NCI-H2029 (cell line): Measurements from ENCODE around the gene PDE4D.
"Not testable (repeated sequence)": the region's sequence is repeated elsewhere in the genome, so short reads cannot be mapped to it uniquely, and the experiment has no call there.

Experiments
- DNase-seq: peaks from one replicate; lab custom pipeline; 2025; lab: John Stamatoyannopoulos, UW

Gene PDE4D

DNA sequence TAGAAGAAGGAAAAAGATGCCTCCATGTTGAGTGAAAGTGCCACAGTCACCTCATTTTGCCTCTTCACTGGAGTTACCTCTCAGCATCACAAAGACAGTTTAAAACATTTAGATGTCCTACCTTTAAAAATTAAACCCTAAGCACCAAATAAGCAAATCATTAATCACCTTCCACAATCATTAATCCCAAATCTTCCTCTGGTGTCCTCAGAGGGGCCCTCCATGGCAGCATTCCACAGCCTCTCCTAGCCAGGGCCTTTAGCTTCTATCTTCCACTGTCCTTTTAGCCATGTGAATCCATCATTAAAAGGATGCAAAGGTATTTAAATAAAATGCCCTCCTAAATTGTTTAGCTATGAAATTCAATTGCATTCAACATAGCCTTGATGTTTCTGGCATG, 310.8 kb downstream of the PDE4D start:
- DNase-seq = no peak

DNA sequence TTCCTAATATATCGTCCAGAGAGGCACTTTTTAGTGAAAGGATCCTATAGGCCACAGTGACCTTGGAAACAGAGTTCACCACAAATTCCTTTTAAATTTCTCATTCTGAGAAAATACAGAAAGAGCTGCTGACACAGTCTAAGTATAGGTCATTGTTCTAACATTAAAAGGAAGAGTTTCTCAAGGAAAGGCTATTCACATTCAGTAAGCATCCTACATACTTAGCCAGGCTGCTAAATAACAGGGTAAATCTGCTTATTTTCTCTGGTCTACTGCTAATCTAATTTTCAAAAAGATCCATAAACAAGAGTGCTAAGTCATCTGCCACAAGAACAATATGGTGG, 313.7 kb downstream of the PDE4D start:
- no peak for DNase-seq

DNA sequence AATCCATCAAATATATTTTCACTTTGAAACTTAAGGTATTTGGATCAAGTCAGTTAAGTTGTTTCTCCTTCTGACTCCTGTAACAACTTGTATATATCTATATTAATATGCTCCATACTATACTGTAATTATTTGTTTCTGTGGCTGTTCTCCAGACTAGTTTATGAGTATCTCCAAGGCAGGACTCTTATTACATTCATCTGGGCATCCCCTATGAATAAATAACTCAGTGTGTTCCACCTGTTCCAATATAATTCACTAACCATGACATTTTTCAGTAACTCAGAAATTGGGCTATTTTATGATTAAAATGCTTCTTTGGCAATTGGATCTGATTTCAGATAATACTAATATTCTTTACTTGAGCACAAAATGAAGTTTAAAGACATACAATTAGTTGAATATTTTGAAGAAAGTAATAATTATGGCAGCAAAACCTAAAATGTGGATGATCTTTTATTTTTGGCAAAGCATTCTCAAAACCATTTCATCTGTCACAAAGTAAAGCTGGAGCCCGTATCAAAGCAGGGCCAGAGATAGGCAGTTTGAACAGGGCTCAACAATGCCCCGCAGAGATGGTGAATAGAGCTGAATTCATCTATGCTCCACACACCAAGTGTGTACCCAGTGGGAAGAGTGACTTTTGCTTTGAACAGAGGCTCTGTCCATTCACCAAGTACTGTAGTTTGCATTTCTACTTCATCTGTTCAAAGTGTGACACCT, 314.3 kb downstream of the PDE4D start:
- no peak for DNase-seq

DNA sequence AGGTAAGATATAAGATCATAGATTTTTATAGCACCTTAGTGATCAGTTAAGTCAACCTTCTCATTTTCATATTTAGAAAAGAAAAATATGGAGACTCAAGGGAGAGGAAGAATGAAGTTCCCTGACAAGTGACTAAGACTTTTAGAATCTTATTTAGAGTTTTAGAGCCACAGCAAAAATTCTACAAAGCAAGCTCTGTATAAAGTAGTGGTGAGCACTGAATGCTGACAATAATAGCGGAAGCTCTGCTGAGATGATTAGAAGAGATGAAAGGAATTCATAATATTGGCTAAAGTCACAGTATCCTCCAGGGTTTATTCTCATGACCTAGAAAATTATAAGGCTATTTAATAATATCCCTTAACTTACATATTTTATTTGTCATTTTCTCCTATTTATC, 316.0 kb downstream of the PDE4D start:
- no peak for DNase-seq

DNA sequence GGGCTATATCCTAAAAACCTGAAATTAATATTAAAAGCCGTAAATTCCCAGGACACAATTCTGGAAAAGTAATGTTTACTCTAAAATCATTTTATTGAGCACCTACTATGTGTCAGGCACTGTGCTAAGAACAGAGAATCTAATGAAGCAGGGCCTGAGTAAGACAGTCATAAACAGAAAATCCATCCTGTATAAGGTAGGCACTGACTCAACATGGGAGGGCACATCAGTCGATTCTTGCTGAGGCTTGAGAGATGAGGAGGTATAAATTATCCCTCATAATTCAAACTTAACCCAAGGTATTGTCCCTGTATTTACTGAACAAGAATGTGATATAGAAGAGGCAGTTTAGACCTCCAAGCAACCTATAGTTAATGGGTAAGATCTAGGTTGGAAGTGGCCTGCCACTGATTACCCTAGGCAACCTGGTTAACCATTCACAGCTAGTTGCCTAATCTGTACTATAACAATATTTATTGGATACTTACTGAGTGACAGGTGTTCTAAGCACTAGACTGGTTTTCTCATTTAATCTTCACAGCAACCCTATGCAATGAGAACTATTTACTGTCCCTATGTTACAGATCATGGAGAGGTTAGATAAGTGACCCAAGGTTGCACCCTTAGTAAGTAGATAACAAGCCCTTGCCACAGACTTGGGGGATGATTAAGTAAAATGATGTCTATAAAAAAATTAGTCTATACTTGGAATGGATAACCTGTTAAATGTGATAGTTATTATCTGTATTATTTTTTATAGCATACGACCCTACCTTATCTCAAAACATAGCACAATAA, 317.7 kb downstream of the PDE4D start:
- no peak for DNase-seq

DNA sequence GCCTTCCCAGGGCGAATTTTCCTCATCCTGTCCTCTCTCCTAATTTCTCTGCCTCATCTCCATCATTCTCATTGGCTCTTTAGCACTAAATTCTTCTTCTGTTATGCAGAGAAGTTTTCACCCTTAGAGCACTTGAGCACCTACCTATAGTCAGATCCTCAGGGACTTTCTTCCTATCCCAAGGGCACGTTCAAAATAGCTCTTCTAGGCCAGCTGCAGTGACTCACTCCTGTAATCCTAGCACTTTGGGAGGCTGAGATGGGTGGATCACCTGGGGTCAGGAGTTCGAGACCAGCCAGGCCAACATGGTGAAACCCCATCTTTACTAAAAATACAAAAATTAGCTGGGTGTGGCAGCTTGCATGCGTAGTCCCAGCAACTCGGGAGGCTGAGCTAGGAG, 320.0 kb downstream of the PDE4D start:
- not testable (repeated sequence) for DNase-seq

DNA sequence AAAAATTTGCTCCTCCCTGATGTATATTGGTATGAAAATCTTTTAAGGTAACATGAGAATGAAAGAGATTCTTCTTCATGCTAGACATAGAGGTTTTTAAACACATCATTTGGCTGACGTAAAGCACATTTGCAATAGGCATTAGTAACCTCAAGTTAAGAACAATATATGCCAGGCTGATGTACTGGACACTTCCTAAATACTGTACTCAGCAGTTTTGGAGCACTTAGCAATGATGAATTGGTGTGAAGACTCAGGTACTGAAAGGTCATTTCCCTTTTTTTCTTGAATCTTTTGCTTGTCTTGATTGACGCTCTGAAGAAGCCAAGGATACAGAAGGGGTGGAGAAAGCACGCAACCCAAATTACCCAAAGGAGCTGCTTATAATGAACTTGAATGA, 322.5 kb downstream of the PDE4D start:
- DNase-seq = no peak

DNA sequence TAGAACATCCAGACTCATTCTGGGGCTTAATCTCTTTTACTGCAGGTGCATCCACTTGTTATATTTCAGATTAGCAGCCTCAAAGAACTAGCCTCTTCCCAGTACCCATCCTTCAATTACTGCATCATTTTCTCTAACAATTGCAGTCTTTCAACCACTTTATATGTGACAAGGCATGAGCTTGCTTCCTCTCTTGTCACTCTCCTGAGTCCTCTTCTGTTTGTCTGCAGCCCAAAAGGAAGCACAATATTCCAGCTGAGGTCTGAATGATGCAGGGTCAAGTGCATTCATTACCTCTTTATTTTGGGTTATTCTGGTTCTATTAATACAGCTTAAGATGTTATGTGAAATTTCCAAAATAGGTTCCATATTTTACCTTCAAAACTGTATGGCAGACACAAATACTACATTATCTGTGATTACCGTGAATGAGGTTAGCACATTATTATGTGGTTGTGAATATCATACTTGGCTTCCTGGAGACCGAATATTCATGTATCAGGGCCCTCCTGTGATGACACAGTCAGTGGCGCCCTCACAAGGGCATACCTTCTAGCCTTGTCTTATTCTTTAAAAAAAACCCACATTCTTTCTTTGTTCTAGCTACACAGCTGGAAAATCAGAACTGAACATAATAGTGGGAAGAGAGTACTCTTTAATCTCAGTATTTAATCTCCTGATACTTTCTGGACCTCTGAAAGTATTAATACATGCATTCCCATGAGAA, 323.8 kb downstream of the PDE4D start:
- DNase-seq = peak; percentile 19

DNA sequence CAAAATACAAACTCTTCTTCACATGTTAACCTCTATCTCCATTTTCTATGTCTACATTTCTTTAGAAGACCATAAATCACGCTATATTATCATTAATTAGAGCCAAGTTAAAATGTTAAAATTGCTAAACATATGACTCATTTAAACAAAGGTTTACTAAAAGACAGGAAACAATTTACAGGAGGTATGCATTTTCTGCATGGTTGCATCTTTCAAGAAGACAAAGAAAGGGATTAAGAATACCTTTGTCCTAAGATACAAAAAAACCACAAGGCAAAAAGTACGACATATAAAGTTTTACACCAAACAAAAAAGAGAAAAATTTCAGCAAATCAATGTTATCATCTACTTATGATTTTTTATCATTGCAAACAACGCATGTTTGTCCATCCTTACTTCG, 324.4 kb downstream of the PDE4D start:
- DNase-seq = no peak

DNA sequence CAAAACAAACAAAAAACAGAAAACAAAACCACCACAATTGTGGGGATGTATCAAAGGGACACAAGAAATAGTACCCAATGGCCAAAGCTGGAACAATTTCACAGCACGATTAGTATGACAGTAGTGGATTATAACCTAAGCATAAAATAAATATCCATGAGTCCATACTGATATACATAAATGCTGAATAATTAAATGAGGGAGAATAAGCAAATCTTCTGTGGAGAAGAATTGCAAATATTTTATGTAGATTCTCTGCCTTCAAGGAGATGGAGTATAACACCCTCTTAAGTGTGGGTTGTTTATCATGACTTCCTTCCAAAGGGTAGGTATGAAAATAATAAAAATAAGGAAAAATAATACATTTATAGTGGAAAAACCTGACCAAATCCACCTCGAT, 325.4 kb downstream of the PDE4D start:
- DNase-seq = no peak

DNA sequence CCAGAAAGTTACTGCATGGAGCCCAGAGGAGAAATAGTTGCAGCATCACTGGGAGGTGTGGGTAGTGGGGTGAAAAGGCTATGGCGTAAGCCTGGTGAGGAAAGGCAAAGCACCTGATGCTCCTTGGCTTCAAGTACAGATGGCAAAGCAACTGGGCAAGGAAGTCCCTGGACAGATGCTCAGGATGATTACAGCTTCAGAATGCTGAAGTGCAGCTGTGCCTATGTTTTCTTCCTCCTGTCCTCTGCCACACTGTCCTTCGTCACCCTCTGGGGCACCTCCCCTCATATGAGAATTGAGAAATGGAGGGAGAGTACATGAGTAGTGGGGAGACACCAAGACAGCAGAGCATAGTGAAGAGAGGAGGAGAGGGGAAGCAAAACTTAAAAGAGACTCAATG, 328.0 kb downstream of the PDE4D start:
- no peak for DNase-seq

DNA sequence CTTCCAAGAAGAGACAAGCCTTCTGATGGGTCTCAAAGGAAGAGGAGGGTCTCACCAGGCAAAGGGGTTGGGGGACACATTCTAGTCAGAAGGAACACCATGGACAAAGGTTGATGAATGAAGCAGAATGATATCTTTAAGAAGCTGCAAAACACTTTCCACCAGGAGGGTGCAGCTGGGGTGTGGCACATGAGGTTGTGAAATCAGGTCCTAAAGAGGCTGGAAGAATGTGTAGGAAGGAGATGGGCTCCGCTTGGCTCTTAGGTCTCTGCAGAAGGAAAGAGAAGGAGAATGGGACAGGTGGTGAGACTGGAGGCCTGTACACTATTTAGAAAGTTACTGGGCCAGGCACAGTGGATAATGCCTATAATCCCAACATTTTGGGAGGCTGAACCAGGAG, 328.6 kb downstream of the PDE4D start:
- no peak for DNase-seq

DNA sequence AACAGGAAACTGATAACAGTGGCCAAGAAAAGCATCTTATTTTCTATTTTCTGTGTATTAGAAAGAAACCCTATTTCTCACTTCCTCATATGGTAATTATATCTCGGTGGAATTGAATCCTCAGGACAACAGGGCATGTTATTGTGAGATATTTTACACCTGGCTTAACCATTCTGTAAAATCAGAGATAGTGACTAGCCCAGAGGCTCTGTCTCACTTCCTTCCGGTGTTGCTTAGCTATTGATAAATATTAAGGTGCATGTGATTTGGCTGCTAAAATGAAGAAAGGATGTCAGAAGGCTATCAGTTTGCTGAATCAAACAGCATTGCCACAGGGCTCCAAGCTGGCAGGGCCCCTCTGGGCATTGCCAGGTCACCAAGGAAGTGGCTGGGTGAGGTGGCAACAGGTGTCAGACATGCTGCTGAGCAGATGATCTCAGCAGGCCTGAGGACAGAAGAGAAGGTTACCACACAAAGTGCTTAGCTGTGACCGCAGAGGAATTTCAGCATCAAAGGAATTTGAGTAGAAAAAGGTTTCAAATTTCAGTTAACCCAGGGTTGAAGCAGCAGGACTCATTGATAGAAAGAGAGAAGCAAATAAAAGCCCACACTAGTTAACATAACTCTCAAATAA, 330.7 kb downstream of the PDE4D start:
- peak; percentile 75 for DNase-seq

DNA sequence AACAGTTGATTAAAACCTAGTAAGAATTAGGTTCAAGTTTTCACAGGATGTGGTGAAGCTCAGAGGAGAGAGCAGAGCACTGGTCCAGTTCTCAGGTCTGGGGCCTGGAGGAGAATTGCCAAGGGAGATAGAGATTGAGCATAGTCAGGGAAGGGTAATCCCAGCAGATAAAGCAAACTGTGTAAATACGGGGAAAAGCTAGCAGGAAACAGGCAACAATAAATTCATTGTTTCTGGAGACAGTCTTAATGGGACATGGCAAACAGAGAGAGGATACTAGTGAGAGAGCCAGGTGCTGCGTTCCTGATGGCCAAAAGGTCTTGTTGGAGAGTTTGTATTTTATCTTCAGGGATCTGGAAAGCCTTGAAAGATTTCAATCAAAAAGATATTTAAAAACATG, 333.0 kb downstream of the PDE4D start:
- DNase-seq = peak; percentile 84

DNA sequence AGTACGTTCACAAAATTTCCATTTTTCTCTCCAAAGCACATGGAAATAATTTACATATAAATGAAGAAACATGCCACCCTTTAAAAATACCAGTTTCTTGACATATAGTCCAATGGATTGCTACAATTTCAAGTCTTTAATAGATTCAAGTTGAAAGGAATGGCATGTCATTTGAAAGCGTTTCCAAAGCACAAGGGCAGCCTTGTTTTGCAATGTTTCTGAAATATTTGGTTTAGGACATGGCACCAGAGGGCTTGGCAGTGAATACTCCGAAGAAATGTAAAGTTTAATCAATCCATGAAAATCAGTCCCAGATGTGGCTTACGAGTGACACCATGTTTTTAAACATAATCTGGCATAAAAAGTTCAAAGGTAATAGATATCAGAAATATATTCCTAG, 333.7 kb downstream of the PDE4D start:
- DNase-seq = no peak

DNA sequence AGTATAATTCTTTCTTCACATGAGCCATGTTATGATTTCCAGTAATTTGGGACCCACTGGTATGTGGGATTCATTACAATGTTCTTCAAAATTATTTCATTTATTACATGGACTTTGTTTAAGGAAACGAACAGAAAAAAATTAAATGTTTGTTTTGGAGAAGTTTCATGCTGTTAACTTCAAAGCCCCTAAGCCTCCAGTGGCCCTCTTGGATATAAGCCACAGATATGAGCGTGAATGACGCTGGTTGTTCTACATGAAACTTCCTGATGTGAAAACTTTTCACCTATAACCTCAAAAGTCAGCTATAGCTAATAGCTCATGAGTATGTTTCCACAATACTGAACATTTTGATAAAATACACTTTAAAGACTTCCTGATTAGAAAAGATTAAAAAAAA, 334.2 kb downstream of the PDE4D start:
- no peak for DNase-seq

DNA sequence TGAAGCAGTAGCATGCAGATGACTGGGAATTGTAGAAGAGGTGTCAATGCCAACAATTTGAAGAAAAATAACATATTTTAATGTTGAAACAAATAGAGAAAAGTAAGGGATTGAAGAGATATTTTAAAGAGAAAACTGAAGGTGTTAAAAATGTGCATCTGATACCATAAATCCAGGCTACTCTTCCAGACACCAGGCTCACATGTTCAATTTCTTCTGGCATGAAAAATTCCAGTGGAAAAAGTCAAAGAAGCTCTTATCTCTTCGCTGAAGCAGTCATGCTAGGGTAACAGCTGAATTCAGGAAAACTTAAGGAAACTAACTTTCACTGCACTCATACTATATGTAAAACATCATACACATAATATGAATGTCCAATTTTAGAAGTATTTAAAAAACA, 335.0 kb downstream of the PDE4D start:
- no peak for DNase-seq

DNA sequence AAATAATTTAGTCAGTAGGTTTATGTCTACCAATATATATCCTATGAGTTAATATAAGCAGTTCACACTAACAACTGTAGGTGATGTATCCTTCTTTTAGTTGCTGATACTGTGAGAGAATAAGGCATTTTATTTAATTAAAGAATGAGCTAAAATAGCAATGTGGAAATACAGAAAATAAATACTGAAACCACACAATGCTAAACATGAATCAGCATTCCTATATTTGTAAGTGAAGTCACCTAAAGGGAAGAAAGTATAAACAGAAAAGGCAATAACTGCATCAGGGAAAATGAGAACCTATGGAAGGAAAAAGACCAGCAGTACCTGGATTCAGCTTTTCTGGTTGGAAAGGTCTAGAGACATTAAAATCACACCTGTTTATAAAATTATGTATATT, 336.0 kb downstream of the PDE4D start:
- DNase-seq = no peak

DNA sequence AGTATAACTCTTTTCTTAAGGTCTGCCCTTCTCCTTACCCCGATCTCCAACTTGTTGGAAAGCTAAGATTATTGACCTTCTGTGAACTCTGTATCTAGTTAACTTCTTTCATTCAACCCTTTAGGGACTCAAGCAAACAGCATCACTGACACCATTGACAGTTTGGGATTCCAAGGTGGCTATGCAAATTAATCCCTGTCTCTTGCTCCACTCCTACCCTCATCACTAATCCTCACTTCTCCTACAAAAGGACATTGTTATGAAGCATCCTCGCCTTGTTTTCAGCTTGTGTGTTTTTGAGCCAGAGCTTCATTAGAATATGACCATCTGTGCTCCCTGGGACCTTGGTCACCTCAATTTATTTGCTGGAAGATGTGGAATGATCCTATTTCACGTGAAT, 337.9 kb downstream of the PDE4D start:
- DNase-seq = no peak

DNA sequence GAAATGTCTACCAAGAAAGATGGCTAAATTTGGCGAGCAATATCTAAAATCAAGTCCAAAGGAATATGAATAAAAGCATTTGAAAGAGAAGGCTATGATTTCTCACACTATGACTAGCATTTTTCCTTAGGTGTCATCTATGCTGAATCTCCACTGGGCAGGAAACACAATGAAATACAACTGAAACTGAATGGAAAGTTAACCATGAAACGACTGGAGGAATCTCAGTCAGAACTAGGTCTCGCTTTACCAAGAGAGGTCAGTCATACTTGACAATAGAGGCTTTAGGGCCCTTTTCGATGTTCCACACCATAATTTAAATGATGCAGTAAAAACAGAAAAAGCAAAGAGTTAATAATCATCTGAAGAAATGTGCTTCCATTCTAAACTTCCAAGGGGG, 339.0 kb downstream of the PDE4D start:
- no peak for DNase-seq

DNA sequence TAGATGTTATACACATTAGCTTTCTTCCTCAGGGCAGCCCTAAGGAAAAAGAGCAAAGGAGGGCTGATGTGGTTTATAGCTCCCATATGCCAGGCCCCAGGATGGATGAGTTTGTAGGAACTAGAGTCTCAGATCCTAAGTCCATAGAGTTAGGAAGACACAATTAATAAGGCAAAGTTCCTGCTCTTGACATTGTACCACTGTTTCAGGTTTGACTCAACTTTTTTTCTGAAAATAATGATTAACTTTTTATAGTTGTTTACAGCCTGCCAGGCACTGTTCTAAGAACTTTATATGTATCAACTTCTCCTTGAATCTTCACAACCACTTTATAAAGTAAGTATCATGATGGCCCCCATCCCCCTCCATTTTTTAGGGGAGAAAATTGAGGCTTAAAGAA, 339.5 kb downstream of the PDE4D start:
- no peak for DNase-seq

DNA sequence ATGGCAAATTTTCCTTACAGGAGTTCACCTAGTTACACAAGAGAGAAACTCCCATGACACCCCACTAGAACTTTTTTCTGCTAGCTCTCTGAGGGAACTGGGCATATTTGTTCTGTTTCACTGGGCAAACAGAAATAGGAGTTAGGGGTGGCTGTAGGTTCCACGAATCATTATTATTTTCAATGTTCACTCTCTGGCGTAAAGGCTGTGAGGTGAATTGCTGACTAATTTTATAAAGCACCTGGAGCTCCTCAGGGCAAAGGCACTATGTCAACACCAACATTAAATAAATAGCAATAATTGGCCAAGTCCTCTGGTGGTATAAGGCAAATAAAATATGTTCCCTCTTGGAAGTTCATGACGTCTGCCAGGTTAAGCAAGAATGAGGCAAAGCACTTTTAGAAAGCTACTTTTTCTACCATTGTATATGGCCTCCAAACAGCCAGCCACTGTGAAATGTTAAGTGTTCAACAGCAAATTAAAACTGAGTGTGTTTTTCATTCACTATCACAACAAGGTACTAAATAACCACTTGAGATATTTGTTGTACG, 344.6 kb downstream of the PDE4D start:
- DNase-seq = peak; percentile 94
